BLaER1 (cell line): Measurements from ENCODE around the gene NTNG1.
A peak's percentile ranks its signal among the peaks of the same experiment; 100 is the strongest.

Experiments used
- H3K27ac ChIP-seq: shearing (Covaris generic); formaldehyde crosslinking; 2 replicates; pipeline ENCODE4 v1.8.1; 2022
- H3K27me3 ChIP-seq: shearing (Covaris generic); formaldehyde crosslinking; 2 replicates; pipeline ENCODE4 v1.8.1; 2022
- H3K36me3 ChIP-seq: shearing (Covaris generic); formaldehyde crosslinking; 2 replicates; pipeline ENCODE4 v1.8.1; 2022
- H3K4me1 ChIP-seq: shearing (Covaris generic); formaldehyde crosslinking; 2 replicates; pipeline ENCODE4 v1.8.1; 2022
- H3K4me2 ChIP-seq: shearing (Covaris generic); formaldehyde crosslinking; 2 replicates; pipeline ENCODE4 v1.8.1; 2022
- H3K4me3 ChIP-seq: shearing (Covaris generic); formaldehyde crosslinking; 2 replicates; pipeline ENCODE4 v1.8.1; 2022
- H3K9ac ChIP-seq: shearing (Covaris generic); formaldehyde crosslinking; 2 replicates; pipeline ENCODE4 v1.8.1; 2022
- H3K9me3 ChIP-seq: shearing (Covaris generic); formaldehyde crosslinking; 2 replicates; pipeline ENCODE4 v1.8.1; 2022
- H4K20me1 ChIP-seq: shearing (Covaris generic); formaldehyde crosslinking; 2 replicates; pipeline ENCODE4 v1.8.1; 2022
- Cebpa-rat ChIP-seq: shearing (Covaris generic); IDR thresholded peaks from 2 replicates; pipeline ENCODE4 v1.8.1; 2022

NTNG1 gene

DNA sequence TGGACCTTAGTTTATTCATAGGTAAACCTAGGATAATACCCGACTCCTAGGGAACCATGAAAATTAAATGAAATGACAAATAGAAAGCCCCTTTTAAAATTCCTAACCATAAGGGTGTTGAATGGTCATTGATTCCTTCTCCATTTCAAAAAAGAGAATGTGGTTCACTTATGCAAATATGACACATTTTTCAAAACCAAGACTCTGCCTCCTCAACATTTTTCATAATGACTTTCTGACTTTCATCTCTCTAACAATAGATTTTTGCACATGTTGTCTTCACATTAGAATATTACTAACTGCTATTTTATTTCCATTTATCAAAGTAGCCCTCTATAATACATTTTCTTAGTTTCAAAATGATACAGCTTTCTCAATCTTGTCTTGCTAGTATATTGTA, 169.1 kb downstream of the NTNG1 start:
- Histone ChIP-seq H3K4me1 (no peaks in the 10 kb centered on the region), H3K9ac (no peak overlapping the region), H3K36me3 (no peaks in the 10 kb centered on the region), H3K27ac (no peak overlapping the region), H3K27me3 (no peaks in the 10 kb centered on the region), H3K4me2 (no peak overlapping the region), H4K20me1 (no peaks in the 10 kb centered on the region), H3K9me3 (no peaks in the 10 kb centered on the region), H3K4me3 (no peak overlapping the region)
- TF ChIP-seq Cebpa-rat, result no peak

DNA sequence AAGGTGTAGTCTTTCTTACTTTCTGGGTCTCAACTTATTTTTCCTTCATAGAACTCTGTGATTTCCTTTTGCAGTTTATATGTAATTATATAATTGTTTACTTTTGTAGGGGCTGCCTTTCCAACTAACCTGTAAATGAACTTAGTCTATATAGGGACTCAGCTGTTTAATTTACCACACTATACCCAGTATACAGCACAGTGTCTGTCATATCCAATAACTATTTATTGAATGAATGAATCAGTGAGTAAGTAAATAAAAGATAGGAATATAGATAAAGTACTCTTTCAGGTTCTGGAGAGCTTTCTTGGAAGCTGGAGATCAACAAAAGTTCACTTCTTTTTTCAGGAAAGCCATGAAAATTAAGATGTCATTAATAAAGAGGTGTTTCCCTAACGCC, 174.8 kb downstream of the NTNG1 start:
- no peak overlapping the region for H3K27ac ChIP-seq
- no peaks in the 10 kb centered on the region for H3K36me3 ChIP-seq
- H3K9me3 ChIP-seq, result no peaks in the 10 kb centered on the region
- no peak overlapping the region for H3K4me3 ChIP-seq
- H3K9ac ChIP-seq, result no peak overlapping the region
- no peak overlapping the region for H3K4me2 ChIP-seq
- no peak for TF ChIP-seq Cebpa-rat
- H4K20me1 ChIP-seq, result no peaks in the 10 kb centered on the region
- H3K27me3 ChIP-seq, result no peaks in the 10 kb centered on the region
- H3K4me1 ChIP-seq, result no peaks in the 10 kb centered on the region

DNA sequence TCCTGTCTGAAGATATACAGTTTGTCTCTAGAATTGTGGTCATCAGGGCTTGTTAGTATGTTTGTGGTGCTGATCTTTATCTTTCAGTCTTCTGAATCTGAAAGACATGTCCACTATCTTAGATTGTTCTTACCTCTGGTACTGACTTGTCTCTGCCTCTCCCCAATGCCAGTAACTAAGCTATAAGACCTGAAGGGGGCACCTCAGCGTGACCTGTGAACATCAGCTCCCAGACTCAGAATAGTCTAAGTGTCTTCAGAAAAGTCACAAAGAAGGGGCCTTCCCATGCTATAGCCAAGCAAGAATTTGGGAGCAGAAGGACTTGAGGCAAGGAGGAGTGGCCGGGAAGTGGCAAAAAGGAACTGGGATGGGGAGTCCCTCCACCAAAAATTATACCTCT, 178.1 kb downstream of the NTNG1 start:
- Histone ChIP-seq H3K27me3 (no peaks in the 10 kb centered on the region), H3K36me3 (no peaks in the 10 kb centered on the region), H3K4me1 (no peaks in the 10 kb centered on the region), H3K4me2 (no peak overlapping the region), H3K27ac (no peak overlapping the region), H3K9ac (no peak overlapping the region), H3K9me3 (no peaks in the 10 kb centered on the region), H4K20me1 (no peaks in the 10 kb centered on the region), H3K4me3 (no peak overlapping the region)
- no peak for TF ChIP-seq Cebpa-rat

DNA sequence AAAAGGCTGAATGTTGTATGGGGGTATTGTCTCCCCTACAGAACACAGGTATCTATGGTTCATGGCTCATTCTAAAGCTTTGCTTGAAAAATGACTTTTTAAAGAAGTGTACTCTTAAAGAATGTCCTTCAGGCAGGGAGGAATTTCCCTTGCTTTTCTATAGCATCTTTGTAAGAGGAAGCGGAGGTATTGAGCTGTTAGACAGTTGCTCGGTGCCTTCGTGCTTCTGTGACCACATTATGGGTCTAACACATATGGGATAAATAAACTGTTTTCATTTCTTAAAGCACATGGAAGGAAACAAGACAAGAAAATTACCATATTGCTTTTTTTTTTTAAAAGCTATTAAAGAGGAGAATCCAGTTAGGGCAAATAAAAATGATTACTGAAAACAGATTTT, 182.9 kb downstream of the NTNG1 start:
- Histone ChIP-seq H3K4me1 (peaks cover 9% of the 10 kb centered on the region), H3K4me2 (no peak overlapping the region)
- TF ChIP-seq Cebpa-rat, result no peak

DNA sequence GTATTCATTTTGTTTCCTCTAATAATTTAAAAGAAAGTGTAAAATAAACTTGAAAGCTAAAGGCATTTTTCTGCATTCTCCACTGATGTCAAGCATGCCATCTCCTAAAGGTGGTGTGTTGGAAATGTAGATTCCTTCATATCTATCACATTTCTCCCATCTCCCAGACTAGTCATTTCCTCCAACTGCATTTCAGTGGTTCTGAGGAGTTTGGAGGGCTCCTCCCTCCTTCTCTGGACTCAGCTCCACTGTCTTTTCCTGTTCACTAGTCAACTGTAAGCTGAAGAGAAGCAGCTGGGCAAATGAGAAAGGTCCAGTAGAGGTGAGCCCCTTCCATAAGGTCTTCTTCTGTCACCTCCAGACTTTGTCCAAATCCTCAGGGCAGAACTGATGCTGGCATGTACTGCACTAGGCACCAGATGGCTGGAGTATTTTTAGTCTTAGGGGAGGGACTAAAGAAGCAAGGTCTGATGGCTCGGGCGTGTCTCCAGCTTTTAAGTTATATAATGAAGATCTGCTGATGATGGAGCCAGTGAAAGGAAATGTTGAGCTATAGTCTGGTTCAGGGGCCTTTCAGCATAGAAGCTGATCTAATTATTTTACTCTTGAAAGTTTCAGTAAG, 186.1 kb downstream of the NTNG1 start:
- Histone ChIP-seq H4K20me1 (no peaks in the 10 kb centered on the region), H3K4me3 (no peak overlapping the region), H3K27me3 (no peaks in the 10 kb centered on the region), H3K27ac (no peak overlapping the region), H3K4me2 (peak overlapping the region; percentile 30), H3K9me3 (no peaks in the 10 kb centered on the region), H3K4me1 (peaks cover 9% of the 10 kb centered on the region), H3K36me3 (no peaks in the 10 kb centered on the region), H3K9ac (no peak overlapping the region)
- no peak for TF ChIP-seq Cebpa-rat

More for the DNA sequence above, 182.9 kb downstream of the NTNG1 start:
- H3K4me3 ChIP-seq, result no peak overlapping the region
- no peak overlapping the region for H3K27ac ChIP-seq
- H3K9ac ChIP-seq, result no peak overlapping the region
- no peaks in the 10 kb centered on the region for H3K27me3 ChIP-seq
- H3K9me3 ChIP-seq, result no peaks in the 10 kb centered on the region
- H4K20me1 ChIP-seq, result no peaks in the 10 kb centered on the region
- no peaks in the 10 kb centered on the region for H3K36me3 ChIP-seq

DNA sequence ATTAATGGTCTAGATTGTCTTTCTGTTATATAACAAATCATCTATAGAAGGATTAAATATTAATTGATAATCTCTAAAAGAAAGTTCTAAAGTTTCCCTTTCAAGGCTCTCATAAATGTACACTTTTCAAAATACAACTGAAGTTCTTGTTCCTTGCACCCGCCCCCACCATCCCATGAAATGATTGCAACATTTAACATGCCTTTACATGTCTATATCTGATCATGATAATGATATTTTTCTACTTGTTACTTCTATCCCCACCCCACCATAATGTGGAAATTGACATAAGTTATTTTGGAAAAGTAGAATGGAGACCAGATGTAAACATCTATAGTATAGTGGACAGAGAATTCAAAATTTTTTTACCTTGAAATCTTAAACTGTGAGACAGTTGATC, 186.6 kb downstream of the NTNG1 start:
- TF ChIP-seq Cebpa-rat, result no peak
- Histone ChIP-seq H3K27me3 (no peaks in the 10 kb centered on the region), H3K4me1 (peaks cover 9% of the 10 kb centered on the region), H3K9ac (no peak overlapping the region), H3K4me3 (no peak overlapping the region), H3K27ac (no peak overlapping the region), H3K4me2 (peak overlapping the region; percentile 30; the same call in 1 of the 2 replicates), H4K20me1 (no peaks in the 10 kb centered on the region), H3K9me3 (no peaks in the 10 kb centered on the region), H3K36me3 (no peaks in the 10 kb centered on the region)

DNA sequence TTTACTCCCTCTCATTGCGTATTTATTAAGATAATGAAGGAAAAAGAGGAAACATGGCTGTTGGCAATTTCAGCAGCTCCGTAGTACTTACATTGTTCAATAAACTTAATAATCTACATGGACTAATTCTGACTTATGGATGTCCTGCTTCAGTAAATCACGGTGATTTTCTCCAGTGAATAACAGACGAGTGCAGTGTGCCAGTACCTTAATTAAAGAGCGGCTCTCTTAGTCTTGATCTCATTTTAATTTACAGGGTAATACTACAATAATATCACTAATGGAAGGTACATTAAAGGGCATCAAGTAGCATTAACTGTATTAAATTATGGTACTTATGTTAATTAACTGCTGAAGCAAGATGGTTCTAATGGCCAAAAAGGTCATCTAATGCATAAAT, 187.2 kb downstream of the NTNG1 start:
- TF ChIP-seq Cebpa-rat, result no peak

DNA sequence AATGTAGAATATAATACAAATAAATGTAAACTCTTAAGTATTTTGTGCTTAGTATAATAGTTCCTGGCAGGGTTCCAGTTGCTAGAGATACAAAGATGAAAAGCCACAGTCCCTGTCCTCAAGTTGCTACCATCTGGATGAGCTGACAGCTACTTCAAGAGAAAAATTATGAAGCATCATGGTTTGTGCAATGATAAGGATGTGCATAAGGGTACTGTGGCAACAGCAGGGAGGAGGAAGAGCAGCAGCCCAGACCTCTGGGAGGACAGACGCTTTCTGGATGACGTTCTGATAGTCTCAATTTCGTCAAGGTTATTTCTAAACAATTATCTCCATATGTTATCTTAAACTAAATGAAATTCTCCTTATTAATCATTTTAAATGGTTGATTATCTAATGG, 198.9 kb downstream of the NTNG1 start:
- Histone ChIP-seq H3K4me2 (no peak overlapping the region), H3K4me1 (no peaks in the 10 kb centered on the region), H3K27ac (no peak overlapping the region), H3K9ac (no peak overlapping the region), H4K20me1 (no peaks in the 10 kb centered on the region), H3K27me3 (no peaks in the 10 kb centered on the region), H3K4me3 (no peak overlapping the region), H3K9me3 (no peaks in the 10 kb centered on the region), H3K36me3 (no peaks in the 10 kb centered on the region)
- no peak for TF ChIP-seq Cebpa-rat

More for the DNA sequence above, 187.2 kb downstream of the NTNG1 start:
- Histone ChIP-seq H3K9me3 (no peaks in the 10 kb centered on the region), H3K4me1 (peaks cover 9% of the 10 kb centered on the region), H3K4me2 (no peak overlapping the region), H3K36me3 (no peaks in the 10 kb centered on the region), H3K4me3 (no peak overlapping the region), H3K9ac (no peak overlapping the region), H3K27me3 (no peaks in the 10 kb centered on the region), H4K20me1 (no peaks in the 10 kb centered on the region), H3K27ac (no peak overlapping the region)

DNA sequence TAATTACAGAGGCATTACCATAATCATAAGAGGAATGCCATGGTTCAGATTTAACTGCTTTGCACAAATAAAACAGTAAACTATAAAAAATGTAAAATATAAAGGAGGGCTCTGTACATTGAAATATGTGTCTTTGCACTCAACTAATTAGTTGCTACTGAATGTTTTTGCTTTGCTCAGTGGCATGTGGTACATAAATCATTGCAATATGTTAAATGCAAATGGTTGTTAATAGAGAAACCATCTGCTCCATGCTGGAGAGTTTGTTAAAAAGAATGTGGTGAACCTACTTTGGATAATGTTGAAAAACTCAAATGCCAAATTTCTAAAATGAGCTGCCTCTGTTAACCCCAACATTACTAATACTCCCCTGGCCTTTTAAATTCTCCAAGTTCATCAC, 201.5 kb downstream of the NTNG1 start:
- Histone ChIP-seq H3K4me3 (no peak overlapping the region), H3K27me3 (no peaks in the 10 kb centered on the region), H3K9ac (no peak overlapping the region), H3K4me1 (no peaks in the 10 kb centered on the region), H3K4me2 (no peak overlapping the region), H3K9me3 (no peaks in the 10 kb centered on the region), H3K27ac (no peak overlapping the region), H4K20me1 (no peaks in the 10 kb centered on the region), H3K36me3 (no peaks in the 10 kb centered on the region)
- no peak for TF ChIP-seq Cebpa-rat

DNA sequence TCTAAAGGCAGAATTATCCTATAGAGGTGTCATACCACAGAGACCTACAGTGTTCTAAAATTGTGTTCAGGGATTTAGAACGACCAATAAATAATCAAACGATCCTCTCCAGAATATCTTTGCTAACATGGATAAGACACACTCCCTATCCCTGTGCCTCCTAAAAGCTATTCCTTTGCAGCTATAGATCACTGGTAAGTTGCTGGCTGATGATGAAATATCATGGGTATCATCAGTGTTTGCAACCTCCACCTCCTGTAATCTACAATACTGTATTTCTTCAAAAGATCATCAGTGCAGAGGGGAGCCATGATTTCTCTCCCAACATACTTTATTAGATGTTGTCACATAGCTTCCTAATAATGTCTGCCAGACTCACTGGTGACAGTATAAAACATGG, 201.9 kb downstream of the NTNG1 start:
- no peak overlapping the region for H3K4me3 ChIP-seq
- H3K4me2 ChIP-seq, result no peak overlapping the region
- no peaks in the 10 kb centered on the region for H3K9me3 ChIP-seq
- no peaks in the 10 kb centered on the region for H3K27me3 ChIP-seq
- H3K27ac ChIP-seq, result no peak overlapping the region
- no peaks in the 10 kb centered on the region for H4K20me1 ChIP-seq
- no peak for TF ChIP-seq Cebpa-rat
- H3K36me3 ChIP-seq, result no peaks in the 10 kb centered on the region
- H3K4me1 ChIP-seq, result no peaks in the 10 kb centered on the region
- no peak overlapping the region for H3K9ac ChIP-seq

DNA sequence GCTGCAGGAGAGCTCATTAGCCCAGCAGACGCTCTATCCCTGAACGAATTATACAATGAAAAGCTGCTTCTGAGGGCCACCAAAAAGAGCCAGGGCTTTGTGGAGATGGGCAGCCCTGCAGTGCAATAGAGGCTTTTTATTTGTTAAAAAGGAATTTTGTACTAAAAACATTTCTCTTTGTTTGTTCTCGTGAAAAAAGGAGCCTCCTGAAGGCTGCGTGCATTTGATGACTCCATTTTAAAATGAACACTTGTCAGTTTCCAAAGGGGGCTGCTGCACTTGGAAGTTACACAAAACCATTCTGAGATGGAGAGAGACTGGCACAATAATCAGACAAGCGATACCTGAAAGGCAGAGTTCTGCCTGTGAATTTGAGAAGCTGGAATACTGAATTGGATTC, 202.8 kb downstream of the NTNG1 start:
- Histone ChIP-seq H3K36me3 (no peaks in the 10 kb centered on the region), H3K27me3 (no peaks in the 10 kb centered on the region), H3K4me1 (no peaks in the 10 kb centered on the region), H4K20me1 (no peaks in the 10 kb centered on the region), H3K4me3 (no peak overlapping the region), H3K4me2 (no peak overlapping the region), H3K9me3 (no peaks in the 10 kb centered on the region), H3K9ac (no peak overlapping the region), H3K27ac (no peak overlapping the region)
- TF ChIP-seq Cebpa-rat, result no peak
